Measurements from ENCODE around the gene NUDT3.

NUDT3 gene

DNA sequence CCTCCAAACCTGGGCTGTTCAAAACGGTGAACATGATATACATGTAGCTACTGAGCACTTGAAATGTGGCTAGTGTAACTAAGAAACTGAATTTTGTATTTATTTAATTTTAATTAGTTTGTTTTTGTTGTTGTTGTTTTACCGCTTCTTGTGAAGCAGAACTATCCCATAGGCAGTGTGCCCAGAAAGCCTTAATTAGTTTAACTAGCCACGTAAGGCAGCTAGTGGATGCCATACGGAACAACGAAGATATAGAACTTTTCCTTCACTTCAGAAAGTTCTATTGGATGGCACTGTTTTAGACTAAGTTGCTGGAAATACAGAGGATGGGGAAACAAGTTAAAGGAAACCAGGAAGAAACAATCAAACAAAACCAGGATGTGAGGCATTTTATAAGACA is 70.6 kb downstream of the NUDT3 start:
- no peak overlapping the region for H3K4me3 ChIP-seq (ENCODE audit: low read length)
- no peak overlapping the region for H3K27ac ChIP-seq (ENCODE audit: low read length)
- no peaks in the 10 kb centered on the region for H3K4me1 ChIP-seq (ENCODE audit: control insufficient read depth, insufficient read depth, low read length)
- H3K36me3 ChIP-seq (ENCODE audit: control insufficient read depth, insufficient read depth, low read length): no peaks in the 10 kb centered on the region; the same call in 1 of the 2 replicates
- no peaks in the 10 kb centered on the region for H3K9me3 ChIP-seq (ENCODE audit: control insufficient read depth, insufficient read depth, low read length)
- WGBS (ENCODE audit: insufficient coverage, insufficient read length): 100% methylated on average over 1 of the region's 5 CpGs
- no peak for DNase-seq (ENCODE audit: low read depth, low spot score)
- H3K27me3 ChIP-seq (ENCODE audit: control insufficient read depth, insufficient read depth, low read length): no peaks in the 10 kb centered on the region

DNA sequence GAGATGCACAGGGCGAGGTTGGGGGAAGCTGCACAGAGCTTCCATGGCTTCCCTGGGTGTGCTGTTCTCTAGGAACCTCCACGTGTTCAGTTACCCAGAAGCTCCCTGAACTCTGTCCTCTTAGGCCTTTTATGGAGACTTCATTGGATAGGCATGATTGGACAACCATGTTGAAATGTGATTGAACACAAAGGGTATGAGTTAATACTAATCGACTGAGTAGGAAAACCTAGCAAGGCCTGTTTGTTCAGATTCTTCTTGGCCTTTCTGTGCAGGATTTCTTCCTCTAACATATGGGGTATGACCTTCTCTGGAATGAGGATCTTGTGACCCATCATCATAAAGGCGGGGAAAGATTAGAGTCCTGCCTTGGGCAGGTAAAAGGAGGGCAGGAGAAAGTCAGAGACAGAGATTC is 73.0 kb downstream of the NUDT3 start:
- no peaks in the 10 kb centered on the region for H3K9me3 ChIP-seq (ENCODE audit: control insufficient read depth, insufficient read depth, low read length)
- DNase-seq (ENCODE audit: low read depth, low spot score): no peak
- WGBS (ENCODE audit: insufficient coverage, insufficient read length): no CpG with 5 or more reads among the region's 4 CpGs
- no peak overlapping the region for H3K27ac ChIP-seq (ENCODE audit: low read length)
- H3K36me3 ChIP-seq (ENCODE audit: control insufficient read depth, insufficient read depth, low read length): no peaks in the 10 kb centered on the region; the same call in 1 of the 2 replicates
- no peak overlapping the region for H3K4me3 ChIP-seq (ENCODE audit: low read length)
- no peaks in the 10 kb centered on the region for H3K27me3 ChIP-seq (ENCODE audit: control insufficient read depth, insufficient read depth, low read length)
- H3K4me1 ChIP-seq (ENCODE audit: control insufficient read depth, insufficient read depth, low read length): no peaks in the 10 kb centered on the region

DNA sequence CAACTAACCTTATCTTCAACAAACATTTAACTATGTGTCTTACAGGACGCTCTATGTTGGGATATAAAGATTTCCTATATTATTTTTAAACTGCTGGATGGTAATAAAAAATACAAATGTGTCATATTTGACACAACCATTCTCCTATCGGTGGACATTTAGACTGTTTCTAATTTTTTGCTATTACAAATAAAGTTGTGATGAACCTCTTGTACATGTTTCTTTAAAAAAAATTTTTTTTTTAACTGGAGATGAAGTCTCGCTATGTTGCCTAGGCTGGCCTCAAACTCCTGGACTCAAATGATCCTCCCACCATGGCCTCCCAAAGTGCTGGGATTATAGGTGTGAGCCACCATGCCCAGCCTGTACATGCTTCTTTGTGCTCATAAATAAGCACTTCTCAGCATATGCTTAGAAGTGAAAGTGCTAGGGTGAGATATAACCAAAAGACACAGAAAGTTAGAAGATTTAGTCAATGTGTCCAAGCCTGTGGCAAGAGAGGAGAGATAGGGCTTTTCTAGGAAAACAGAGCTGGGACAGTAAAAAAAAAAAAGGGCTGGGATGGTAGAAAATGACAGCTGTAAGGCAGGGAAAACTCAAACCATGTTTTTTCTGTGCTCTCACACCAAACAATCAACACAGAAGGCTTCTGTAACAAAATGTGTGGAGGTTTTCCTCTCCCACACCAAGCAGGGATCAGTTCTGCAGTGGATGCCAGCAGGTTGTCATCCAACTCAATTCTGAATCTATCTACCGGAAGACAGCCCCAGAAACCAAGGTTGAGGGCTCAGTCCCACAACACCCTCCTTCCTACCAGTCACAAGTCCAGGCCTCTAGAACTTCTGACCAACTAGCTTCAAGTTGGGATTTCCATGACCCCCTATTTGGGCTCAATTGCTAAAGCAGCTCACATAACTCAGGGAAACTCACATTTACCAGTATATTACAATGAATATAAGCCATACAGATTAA is 73.7 kb downstream of the NUDT3 start:
- H3K27me3 ChIP-seq (ENCODE audit: control insufficient read depth, insufficient read depth, low read length): no peaks in the 10 kb centered on the region
- H3K4me3 ChIP-seq (ENCODE audit: low read length): no peak overlapping the region
- no peak for DNase-seq (ENCODE audit: low read depth, low spot score)
- no peaks in the 10 kb centered on the region for H3K4me1 ChIP-seq (ENCODE audit: control insufficient read depth, insufficient read depth, low read length)
- H3K36me3 ChIP-seq (ENCODE audit: control insufficient read depth, insufficient read depth, low read length): no peaks in the 10 kb centered on the region; the same call in 1 of the 2 replicates
- H3K27ac ChIP-seq (ENCODE audit: low read length): no peak overlapping the region
- WGBS (ENCODE audit: insufficient coverage, insufficient read length): no CpG with 5 or more reads among the region's 4 CpGs
- H3K9me3 ChIP-seq (ENCODE audit: control insufficient read depth, insufficient read depth, low read length): no peaks in the 10 kb centered on the region

DNA sequence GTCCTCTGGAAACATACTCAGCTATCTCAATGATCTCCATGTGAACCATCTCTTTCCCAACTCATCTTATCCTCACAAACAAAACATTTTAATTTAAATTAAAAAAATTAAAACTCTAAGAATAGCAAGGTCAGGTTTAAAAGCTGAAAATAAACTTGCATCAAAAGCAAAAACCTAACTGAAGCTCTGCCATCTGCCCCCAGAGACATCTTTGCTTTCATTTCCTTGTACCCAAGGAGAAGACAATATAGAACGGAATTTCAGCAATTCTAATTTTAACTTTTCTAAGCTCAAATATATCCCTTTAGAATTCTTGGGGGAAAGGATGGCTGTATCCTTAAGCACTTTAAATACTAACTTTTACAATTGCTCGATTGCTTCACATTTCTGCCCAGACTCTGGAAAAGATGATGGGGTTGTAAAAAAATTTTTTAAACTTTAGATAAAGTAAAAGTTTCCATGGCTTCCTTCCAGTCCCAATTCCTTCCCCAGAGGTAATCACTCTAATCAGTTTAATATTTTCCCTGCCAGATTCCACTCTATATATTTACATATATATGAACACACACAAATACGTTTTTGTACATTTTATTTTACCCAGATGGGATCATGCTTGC is 74.5 kb downstream of the NUDT3 start:
- DNase-seq (ENCODE audit: low read depth, low spot score): no peak
- H3K36me3 ChIP-seq (ENCODE audit: control insufficient read depth, insufficient read depth, low read length): no peaks in the 10 kb centered on the region; the same call in 1 of the 2 replicates
- WGBS (ENCODE audit: insufficient coverage, insufficient read length): no CpG with 5 or more reads among the region's 3 CpGs
- no peak overlapping the region for H3K4me3 ChIP-seq (ENCODE audit: low read length)
- no peaks in the 10 kb centered on the region for H3K27me3 ChIP-seq (ENCODE audit: control insufficient read depth, insufficient read depth, low read length)
- no peaks in the 10 kb centered on the region for H3K4me1 ChIP-seq (ENCODE audit: control insufficient read depth, insufficient read depth, low read length)
- H3K27ac ChIP-seq (ENCODE audit: low read length): no peak overlapping the region
- H3K9me3 ChIP-seq (ENCODE audit: control insufficient read depth, insufficient read depth, low read length): no peaks in the 10 kb centered on the region

DNA sequence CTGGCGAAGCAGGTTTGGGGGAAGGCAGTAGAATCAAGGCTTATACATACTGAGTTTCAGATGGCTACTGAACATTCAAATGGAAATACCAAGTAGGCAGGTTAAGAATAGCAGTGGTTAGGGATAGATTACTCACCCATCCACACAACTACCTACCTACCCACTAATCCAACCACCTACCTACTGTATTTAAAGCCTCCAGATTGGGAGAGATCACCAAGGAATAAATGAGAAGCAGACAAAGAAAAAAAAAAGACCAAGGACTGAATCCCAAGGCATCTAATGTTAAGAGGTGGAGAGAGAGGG is 75.3 kb downstream of the NUDT3 start:
- Histone ChIP-seq H3K4me3 (ENCODE audit: low read length) (no peak overlapping the region), H3K27me3 (ENCODE audit: control insufficient read depth, insufficient read depth, low read length) (no peaks in the 10 kb centered on the region), H3K27ac (ENCODE audit: low read length) (no peak overlapping the region), H3K36me3 (ENCODE audit: control insufficient read depth, insufficient read depth, low read length) (no peaks in the 10 kb centered on the region; the same call in 1 of the 2 replicates), H3K9me3 (ENCODE audit: control insufficient read depth, insufficient read depth, low read length) (no peaks in the 10 kb centered on the region), H3K4me1 (ENCODE audit: control insufficient read depth, insufficient read depth, low read length) (no peaks in the 10 kb centered on the region)
- WGBS (ENCODE audit: insufficient coverage, insufficient read length): no CpG with 5 or more reads among the region's 1 CpG
- DNase-seq (ENCODE audit: low read depth, low spot score): no peak

DNA sequence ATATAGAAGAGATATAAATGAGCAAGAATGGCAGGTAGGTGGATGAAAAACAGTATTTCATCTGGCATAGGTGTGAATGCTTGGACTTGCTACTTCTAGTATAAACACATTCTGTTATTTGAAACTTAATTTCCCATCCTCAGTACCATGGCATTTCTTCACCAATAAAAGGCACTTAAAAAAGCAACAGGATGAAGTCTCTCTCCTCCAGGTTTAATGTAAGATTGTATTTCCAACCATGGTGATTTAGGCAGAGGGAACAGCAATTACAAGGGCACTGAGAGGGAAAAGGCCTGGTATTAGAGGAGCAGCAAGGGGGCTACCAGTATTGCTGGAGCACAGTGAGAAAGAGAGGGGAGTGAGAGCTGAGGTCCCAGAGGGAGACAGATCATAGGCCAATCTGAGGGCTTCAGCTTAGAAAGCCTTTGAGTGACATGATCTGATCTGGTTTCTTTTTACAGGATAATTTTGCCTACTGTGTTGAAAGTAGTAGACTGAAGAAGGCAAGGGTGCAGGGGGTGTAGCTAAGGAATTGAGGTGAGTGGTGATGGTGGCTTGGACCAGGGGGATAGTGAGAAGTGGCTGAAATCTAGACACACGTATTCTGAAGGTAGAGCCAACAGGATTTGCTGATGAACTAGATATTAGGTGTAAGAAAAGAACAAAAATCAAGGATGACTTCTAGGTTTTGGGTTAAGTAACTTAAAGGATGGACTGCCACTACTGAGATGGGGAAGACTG is 75.9 kb downstream of the NUDT3 start:
- Histone ChIP-seq H3K4me3 (ENCODE audit: low read length) (no peak overlapping the region), H3K36me3 (ENCODE audit: control insufficient read depth, insufficient read depth, low read length) (no peaks in the 10 kb centered on the region; the same call in 1 of the 2 replicates), H3K27ac (ENCODE audit: low read length) (no peak overlapping the region), H3K9me3 (ENCODE audit: control insufficient read depth, insufficient read depth, low read length) (no peaks in the 10 kb centered on the region), H3K4me1 (ENCODE audit: control insufficient read depth, insufficient read depth, low read length) (no peaks in the 10 kb centered on the region), H3K27me3 (ENCODE audit: control insufficient read depth, insufficient read depth, low read length) (no peaks in the 10 kb centered on the region)
- DNase-seq (ENCODE audit: low read depth, low spot score): no peak
- WGBS (ENCODE audit: insufficient coverage, insufficient read length): no CpG with 5 or more reads among the region's 1 CpG

DNA sequence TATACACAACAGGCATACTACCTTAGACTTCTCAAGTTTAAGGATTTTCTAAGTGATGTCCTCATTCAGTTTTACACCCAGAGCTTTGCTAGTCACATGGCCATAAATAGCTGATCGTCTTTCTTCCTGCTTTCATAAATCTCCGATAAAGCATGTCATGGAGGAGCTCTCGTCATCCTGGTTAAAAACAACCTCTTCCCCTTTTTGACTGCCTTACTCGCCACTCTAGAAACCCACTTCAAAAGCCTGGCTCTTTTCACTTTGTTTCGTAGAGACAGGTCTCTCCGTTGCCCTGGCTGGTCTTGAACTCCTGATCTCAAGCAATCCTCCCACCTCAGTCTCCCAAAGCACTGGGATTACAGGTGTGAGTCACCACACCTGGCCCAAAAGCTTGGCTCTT is 76.7 kb downstream of the NUDT3 start:
- Histone ChIP-seq H3K4me3 (ENCODE audit: low read length) (no peak overlapping the region), H3K27me3 (ENCODE audit: control insufficient read depth, insufficient read depth, low read length) (no peaks in the 10 kb centered on the region), H3K27ac (ENCODE audit: low read length) (no peak overlapping the region), H3K9me3 (ENCODE audit: control insufficient read depth, insufficient read depth, low read length) (no peaks in the 10 kb centered on the region), H3K36me3 (ENCODE audit: control insufficient read depth, insufficient read depth, low read length) (no peaks in the 10 kb centered on the region), H3K4me1 (ENCODE audit: control insufficient read depth, insufficient read depth, low read length) (no peaks in the 10 kb centered on the region)
- DNase-seq (ENCODE audit: low read depth, low spot score): no peak
- WGBS (ENCODE audit: insufficient coverage, insufficient read length): no CpG with 5 or more reads among the region's 6 CpGs

DNA sequence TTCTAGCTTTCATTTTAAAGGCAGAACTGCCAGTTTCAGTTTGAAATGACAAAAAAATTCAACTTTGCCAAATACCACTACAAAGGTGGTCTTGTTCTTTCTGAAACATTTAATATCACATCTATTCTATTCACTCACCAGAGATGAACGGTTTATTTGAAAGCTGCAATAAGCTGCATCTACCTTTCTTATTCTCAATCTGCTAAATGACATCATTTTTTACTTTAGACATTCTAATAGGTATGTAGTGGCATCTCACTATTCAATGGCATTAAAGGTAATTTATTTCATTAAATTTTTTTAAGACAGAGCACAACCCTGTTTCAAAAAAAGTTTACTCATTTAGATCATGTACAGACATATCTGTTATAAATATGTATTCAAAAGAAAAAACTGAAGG is 77.2 kb downstream of the NUDT3 start:
- no CpG with 5 or more reads among the region's 1 CpG for WGBS (ENCODE audit: insufficient coverage, insufficient read length)
- Histone ChIP-seq H3K36me3 (ENCODE audit: control insufficient read depth, insufficient read depth, low read length) (no peaks in the 10 kb centered on the region), H3K4me1 (ENCODE audit: control insufficient read depth, insufficient read depth, low read length) (no peaks in the 10 kb centered on the region), H3K27ac (ENCODE audit: low read length) (no peak overlapping the region), H3K9me3 (ENCODE audit: control insufficient read depth, insufficient read depth, low read length) (no peaks in the 10 kb centered on the region), H3K4me3 (ENCODE audit: low read length) (no peak overlapping the region), H3K27me3 (ENCODE audit: control insufficient read depth, insufficient read depth, low read length) (no peaks in the 10 kb centered on the region)
- no peak for DNase-seq (ENCODE audit: low read depth, low spot score)

DNA sequence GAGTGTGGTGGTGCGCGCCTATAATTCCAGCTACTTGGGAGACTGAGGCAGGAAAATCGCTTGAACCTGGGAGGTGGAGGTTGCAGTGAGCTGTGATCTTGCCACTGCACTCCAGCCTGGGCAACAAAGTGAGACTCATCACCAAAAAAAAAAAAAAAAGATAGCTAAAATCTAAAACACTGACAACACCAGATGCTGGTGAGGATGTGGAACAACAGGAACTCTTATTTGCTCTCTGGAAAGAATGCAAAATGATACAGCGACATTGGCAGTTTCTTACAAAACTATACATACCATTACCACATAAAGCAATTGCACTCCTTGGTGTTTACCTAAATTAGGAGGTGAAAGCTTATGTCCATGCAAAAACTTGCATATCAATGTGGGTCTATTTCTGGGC is 80.2 kb downstream of the NUDT3 start:
- H3K9me3 ChIP-seq (ENCODE audit: control insufficient read depth, insufficient read depth, low read length): no peaks in the 10 kb centered on the region
- H3K4me3 ChIP-seq (ENCODE audit: low read length): no peak overlapping the region
- no peaks in the 10 kb centered on the region for H3K27me3 ChIP-seq (ENCODE audit: control insufficient read depth, insufficient read depth, low read length)
- H3K27ac ChIP-seq (ENCODE audit: low read length): no peak overlapping the region
- no peak for DNase-seq (ENCODE audit: low read depth, low spot score)
- no peaks in the 10 kb centered on the region for H3K36me3 ChIP-seq (ENCODE audit: control insufficient read depth, insufficient read depth, low read length)
- no peaks in the 10 kb centered on the region for H3K4me1 ChIP-seq (ENCODE audit: control insufficient read depth, insufficient read depth, low read length)
- WGBS (ENCODE audit: insufficient coverage, insufficient read length): no CpG with 5 or more reads among the region's 4 CpGs

DNA sequence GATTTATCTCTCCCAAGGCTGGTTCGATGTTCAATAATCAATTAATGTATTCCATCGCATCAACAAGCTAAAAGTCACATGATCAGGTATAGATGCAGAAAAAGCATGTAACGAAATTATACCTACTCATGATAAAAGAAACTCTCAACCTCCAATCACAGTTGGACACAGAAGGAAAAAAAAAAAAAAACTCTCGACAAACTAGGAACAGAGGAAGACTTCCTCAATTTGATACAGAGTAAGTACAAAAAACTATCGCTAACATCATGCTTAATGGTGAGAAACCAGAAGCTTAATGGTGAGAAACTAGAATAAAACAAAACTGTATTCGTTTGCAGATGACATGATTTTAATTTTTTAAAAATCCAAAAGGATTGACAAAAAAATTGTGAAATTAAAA is 81.7 kb downstream of the NUDT3 start:
- H3K27ac ChIP-seq (ENCODE audit: low read length): no peak overlapping the region
- no peak for DNase-seq (ENCODE audit: low read depth, low spot score)
- no peaks in the 10 kb centered on the region for H3K36me3 ChIP-seq (ENCODE audit: control insufficient read depth, insufficient read depth, low read length)
- no CpG with 5 or more reads among the region's 6 CpGs for WGBS (ENCODE audit: insufficient coverage, insufficient read length)
- H3K4me3 ChIP-seq (ENCODE audit: low read length): no peak overlapping the region
- H3K27me3 ChIP-seq (ENCODE audit: control insufficient read depth, insufficient read depth, low read length): no peaks in the 10 kb centered on the region
- H3K4me1 ChIP-seq (ENCODE audit: control insufficient read depth, insufficient read depth, low read length): no peaks in the 10 kb centered on the region
- no peaks in the 10 kb centered on the region for H3K9me3 ChIP-seq (ENCODE audit: control insufficient read depth, insufficient read depth, low read length)
